A673 (cell line): ENCODE measurements around the gene SLC23A2.

ENCODE experiments used
- CTCF ChIP-seq: fragments of 300-800, 200-600 bp; sonication (generic); conservative IDR thresholded peaks from 2 replicates; pipeline ENCODE4 v1.5.1; 2017; ENCODE audit warnings: low read depth, mild to moderate bottlenecking, antibody characterized with exemption, low read length, moderate library complexity, mixed read lengths
- EZH2 ChIP-seq: fragments of 200-600 bp; sonication (generic); IDR thresholded peaks from 2 replicates; pipeline ENCODE4 v1.6.1; 2017; ENCODE audit warnings: borderline replicate concordance, low read depth, mild to moderate bottlenecking, mixed read lengths, antibody characterized with exemption, low read length; ENCODE audit not compliant: poor library complexity, severe bottlenecking

- TF ChIP-seq CTCF, result no peak
- no peak for TF ChIP-seq EZH2
These were observed 168.8 kb downstream of the SLC23A2 start for GRCh38 chr20:4832469-4832868.
